DMS79 treated with DMSO at 0.1 percent for 48 hours (cell line): ENCODE data around the gene SLC44A5.
"Not testable (repeated sequence)": the region's sequence is repeated elsewhere in the genome, so short reads cannot be mapped to it uniquely, and the experiment has no call there.

Experiments used
- DNase-seq: peaks from one replicate; lab custom pipeline; 2025; lab: John Stamatoyannopoulos, UW

Gene SLC44A5

GRCh38 chr1:75366595-75366994 lies 244.3 kb downstream of the SLC44A5 start:
- no peak for DNase-seq

GRCh38 chr1:75361260-75361659 lies 249.7 kb downstream of the SLC44A5 start:
- DNase-seq, result no peak

- DNase-seq, result not testable (repeated sequence)
Measured at GRCh38 chr1:75354267-75354666, 256.6 kb downstream of the SLC44A5 start.

GRCh38 chr1:75353051-75353450 lies 257.9 kb downstream of the SLC44A5 start:
- no peak for DNase-seq

GRCh38 chr1:75345538-75346292 lies 265.2 kb downstream of the SLC44A5 start:
- no peak for DNase-seq

GRCh38 chr1:75342786-75343185 lies 268.1 kb downstream of the SLC44A5 start:
- no peak for DNase-seq

GRCh38 chr1:75341537-75341936 lies 269.4 kb downstream of the SLC44A5 start:
- no peak for DNase-seq

GRCh38 chr1:75338616-75339483 lies 272.1 kb downstream of the SLC44A5 start:
- DNase-seq, result peak; percentile 94

GRCh38 chr1:75334876-75335389 lies 276.0 kb downstream of the SLC44A5 start:
- DNase-seq, result no peak

- DNase-seq, result no peak
Measured at GRCh38 chr1:75330624-75331023, 280.3 kb downstream of the SLC44A5 start.

GRCh38 chr1:75328691-75329090 lies 282.2 kb downstream of the SLC44A5 start:
- no peak for DNase-seq

GRCh38 chr1:75327395-75327794 lies 283.5 kb downstream of the SLC44A5 start:
- DNase-seq, result no peak

- DNase-seq, result no peak
Measured at GRCh38 chr1:75317976-75318375, 292.9 kb downstream of the SLC44A5 start.

GRCh38 chr1:75316230-75316629 lies 294.7 kb downstream of the SLC44A5 start:
- no peak for DNase-seq

- DNase-seq, result no peak
Measured at GRCh38 chr1:75312620-75313019, 298.3 kb downstream of the SLC44A5 start.

- no peak for DNase-seq
Measured at GRCh38 chr1:75310067-75310466, 300.8 kb downstream of the SLC44A5 start.

GRCh38 chr1:75308365-75308764 lies 302.5 kb downstream of the SLC44A5 start:
- DNase-seq, result no peak

- no peak for DNase-seq
Measured at GRCh38 chr1:75305061-75305460, 305.9 kb downstream of the SLC44A5 start.

GRCh38 chr1:75293270-75293669 lies 317.6 kb downstream of the SLC44A5 start:
- DNase-seq, result peak; percentile 80

GRCh38 chr1:75292013-75292412 lies 318.9 kb downstream of the SLC44A5 start:
- no peak for DNase-seq

GRCh38 chr1:75276385-75276784 lies 334.5 kb downstream of the SLC44A5 start:
- no peak for DNase-seq

- no peak for DNase-seq
Measured at GRCh38 chr1:75275631-75276030, 335.3 kb downstream of the SLC44A5 start.

- no peak for DNase-seq
Measured at GRCh38 chr1:75274920-75275506, 335.9 kb downstream of the SLC44A5 start.
